Measurements from ENCODE around the gene PARD3. TPM values are rescaled to one million over a fixed set of nuclear protein-coding genes. Genes with fewer than 3 reads are reported as not detected.
A peak's percentile ranks its signal among the peaks of the same experiment; 100 is the strongest.

The PARD3 gene
- total RNA-seq, 1 donor from 2014 or later = 37.2 TPM

- Mint-ChIP-seq H3K4me1 (ENCODE audit: unreplicated experiment) (peaks cover 30% of the 10 kb centered on the region), H3K27ac (ENCODE audit: unreplicated experiment) (no peak overlapping the region), H3K36me3 (ENCODE audit: unreplicated experiment) (peaks cover 3% of the 10 kb centered on the region), H3K9me3 (ENCODE audit: unreplicated experiment) (no peaks in the 10 kb centered on the region), H3K27me3 (ENCODE audit: unreplicated experiment) (peaks cover 2% of the 10 kb centered on the region), H3K4me3 (ENCODE audit: unreplicated experiment) (peak overlapping the region; percentile 85)
- DNase-seq (ENCODE audit: extremely low spot score, unreplicated experiment) = no peak
- TF ChIP-seq CTCF (IDR thresholded peaks at IDR 0.05) = peak; percentile 19
Observed at GRCh38 chr10:34816501-34817002, 1.5 kb upstream of the PARD3 start.

DNA sequence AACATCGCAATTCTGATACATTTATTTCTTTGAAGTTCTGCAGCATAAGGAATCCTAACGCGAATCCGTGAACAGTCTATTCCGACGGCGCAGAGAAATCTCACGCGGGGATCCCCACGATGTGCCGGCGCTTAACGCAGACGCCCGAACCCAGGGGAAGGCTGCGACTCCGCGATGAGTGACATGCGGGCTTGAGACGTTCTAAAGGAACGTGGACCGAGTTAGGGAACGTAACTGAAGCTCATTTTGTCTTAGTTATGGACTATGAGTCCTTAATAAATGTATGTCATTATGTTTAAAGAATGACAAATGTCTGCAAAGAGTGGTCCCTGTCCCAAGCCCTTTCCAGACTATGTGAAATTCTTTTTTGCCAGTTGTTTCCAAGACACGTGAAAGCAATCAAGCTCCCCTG is 995 bp upstream of the PARD3 start:
- Mint-ChIP-seq H3K27ac (ENCODE audit: unreplicated experiment) (peak overlapping the region; percentile 53), H3K27me3 (ENCODE audit: unreplicated experiment) (no peaks in the 10 kb centered on the region), H3K4me3 (ENCODE audit: unreplicated experiment) (peak overlapping the region; percentile 85), H3K9me3 (ENCODE audit: unreplicated experiment) (no peaks in the 10 kb centered on the region), H3K36me3 (ENCODE audit: unreplicated experiment) (peaks cover 3% of the 10 kb centered on the region), H3K4me1 (ENCODE audit: unreplicated experiment) (peaks cover 30% of the 10 kb centered on the region)
- no peak for TF ChIP-seq CTCF (IDR thresholded peaks at IDR 0.05)
- no peak for DNase-seq (ENCODE audit: extremely low spot score, unreplicated experiment)

DNA sequence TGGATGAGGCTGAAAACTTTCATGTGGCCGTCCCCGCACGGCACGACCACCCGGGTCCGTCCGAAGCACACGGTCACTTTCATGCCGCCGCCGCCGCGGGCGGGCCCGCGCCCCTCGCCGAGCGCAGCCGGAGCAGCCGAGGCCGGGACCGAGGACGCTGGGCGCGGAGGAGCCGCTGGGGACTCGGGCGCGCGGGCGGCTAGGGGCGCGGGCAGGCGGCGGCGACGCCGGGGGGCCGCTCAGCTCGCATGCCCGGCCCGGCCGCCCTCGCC is 247 bp downstream of the PARD3 start:
- H3K27me3 Mint-ChIP-seq (ENCODE audit: unreplicated experiment) = no peaks in the 10 kb centered on the region
- peaks cover 34% of the 10 kb centered on the region for H3K4me1 Mint-ChIP-seq (ENCODE audit: unreplicated experiment)
- no peak overlapping the region for H3K27ac Mint-ChIP-seq (ENCODE audit: unreplicated experiment)
- no peak for DNase-seq (ENCODE audit: extremely low spot score, unreplicated experiment)
- no peak for TF ChIP-seq CTCF (IDR thresholded peaks at IDR 0.05)
- peak overlapping the region; percentile 57 for H3K4me3 Mint-ChIP-seq (ENCODE audit: unreplicated experiment)
- peaks cover 3% of the 10 kb centered on the region for H3K36me3 Mint-ChIP-seq (ENCODE audit: unreplicated experiment)
- H3K9me3 Mint-ChIP-seq (ENCODE audit: unreplicated experiment) = no peaks in the 10 kb centered on the region

- peak overlapping the region; percentile 78 for H3K27ac Mint-ChIP-seq (ENCODE audit: unreplicated experiment)
- DNase-seq (ENCODE audit: extremely low spot score, unreplicated experiment) = no peak
- peaks cover 3% of the 10 kb centered on the region for H3K36me3 Mint-ChIP-seq (ENCODE audit: unreplicated experiment)
- peak overlapping the region; percentile 85 for H3K4me3 Mint-ChIP-seq (ENCODE audit: unreplicated experiment)
- H3K27me3 Mint-ChIP-seq (ENCODE audit: unreplicated experiment) = no peaks in the 10 kb centered on the region
- H3K9me3 Mint-ChIP-seq (ENCODE audit: unreplicated experiment) = no peaks in the 10 kb centered on the region
- TF ChIP-seq CTCF (IDR thresholded peaks at IDR 0.05) = no peak
- H3K4me1 Mint-ChIP-seq (ENCODE audit: unreplicated experiment) = peaks cover 38% of the 10 kb centered on the region
Observed at GRCh38 chr10:34814223-34814912, 728 bp downstream of the PARD3 start.

DNA sequence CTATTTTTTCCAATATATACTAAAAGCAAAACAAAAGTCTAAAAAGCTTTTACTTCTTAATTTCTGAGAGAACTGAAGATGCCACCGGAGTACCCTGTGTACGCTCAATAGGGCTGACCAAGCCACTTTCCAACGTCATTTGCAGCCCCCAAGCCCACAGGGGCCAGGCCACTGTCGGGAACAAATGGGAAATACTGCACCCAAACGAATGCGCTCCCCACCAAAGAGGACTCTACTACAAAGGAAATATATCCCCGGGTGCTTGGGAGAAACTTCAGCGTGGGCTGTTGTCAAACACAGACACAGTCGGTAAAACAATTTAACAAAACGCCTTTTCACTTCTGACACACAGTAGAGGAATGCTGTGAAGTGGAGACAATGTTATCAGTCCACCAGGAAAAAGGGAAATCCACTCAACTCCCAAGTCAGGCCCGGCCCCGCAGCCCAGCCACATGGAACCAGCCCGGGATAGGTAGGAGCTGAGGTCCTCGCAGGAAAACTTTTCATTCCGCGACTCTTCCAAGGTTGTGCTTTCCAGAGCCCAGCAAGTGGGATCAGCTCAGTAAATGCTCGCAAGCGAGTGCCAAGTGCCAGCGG is 1.4 kb downstream of the PARD3 start:
- no peak for DNase-seq (ENCODE audit: extremely low spot score, unreplicated experiment)
- TF ChIP-seq CTCF (IDR thresholded peaks at IDR 0.05) = no peak
- H3K4me1 Mint-ChIP-seq (ENCODE audit: unreplicated experiment) = peaks cover 44% of the 10 kb centered on the region
- H3K9me3 Mint-ChIP-seq (ENCODE audit: unreplicated experiment) = no peaks in the 10 kb centered on the region
- H3K36me3 Mint-ChIP-seq (ENCODE audit: unreplicated experiment) = peaks cover 3% of the 10 kb centered on the region
- peak overlapping the region; percentile 85 for H3K4me3 Mint-ChIP-seq (ENCODE audit: unreplicated experiment)
- no peaks in the 10 kb centered on the region for H3K27me3 Mint-ChIP-seq (ENCODE audit: unreplicated experiment)
- H3K27ac Mint-ChIP-seq (ENCODE audit: unreplicated experiment) = peak overlapping the region; percentile 78
